ENCODE results near the gene EMC1.
"Not testable (repeated sequence)": the region's sequence is repeated elsewhere in the genome, so short reads cannot be mapped to it uniquely, and the experiment has no call there.

Gene EMC1

DNA sequence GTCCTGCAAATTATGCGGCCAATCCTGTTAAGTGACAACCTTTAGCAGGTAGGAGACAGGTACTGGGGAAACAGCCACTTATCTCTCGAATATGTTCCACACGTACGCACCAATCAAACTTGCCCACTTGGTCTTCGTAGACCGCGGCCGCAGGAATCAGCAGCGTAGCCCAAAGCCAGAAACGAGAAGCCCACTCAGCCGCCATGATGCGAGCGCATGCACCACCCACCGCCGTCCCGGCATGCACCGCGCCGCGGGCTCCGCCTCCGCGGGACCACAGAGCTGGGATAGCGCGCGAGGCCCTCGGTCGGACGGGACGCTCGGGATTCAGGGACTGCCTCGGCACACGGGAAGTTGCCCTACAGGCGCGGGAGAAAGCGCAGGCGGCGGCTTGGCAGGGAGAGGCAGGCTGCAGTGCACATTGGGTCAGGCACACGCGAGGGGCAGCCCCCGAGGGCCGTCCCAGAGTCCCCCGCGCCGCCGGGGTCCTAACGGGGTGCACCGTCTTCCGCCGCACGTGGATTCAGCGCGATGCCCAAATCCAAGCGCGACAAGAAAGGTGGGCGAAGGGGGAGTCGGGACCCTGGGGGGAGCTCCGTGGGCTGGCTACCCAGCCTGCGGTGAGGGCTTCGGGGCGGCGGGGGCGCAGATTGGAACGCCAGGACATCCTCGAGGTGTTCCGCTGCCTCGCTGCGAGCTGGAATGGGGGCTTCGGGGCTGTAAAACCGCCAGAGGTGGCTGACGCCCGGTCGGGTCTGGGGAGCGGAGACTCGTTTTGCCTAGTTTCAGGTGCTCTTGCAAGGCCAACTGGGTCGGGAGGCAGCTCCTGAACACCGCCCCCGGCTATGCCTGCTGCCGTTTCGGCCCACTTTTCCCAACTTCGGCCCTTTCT, at the start of gene EMC1, which contains the start of gene MRTO4:
Gene EMC1 (minus strand): TSS at position 220 of the 892 bp plus-strand sequence. CDS start 15 bp downstream, at position 205.
Gene MRTO4 (plus strand): TSS at position 501 of the 892 bp plus-strand sequence. CDS start 31 bp downstream, at position 532.
- TF ChIP-seq ZNF274 (IDR thresholded peaks at IDR 0.05; ENCODE audit: low read depth, low read length) = no peak
- peak within 1 kb of the TSS; percentile 100 for H3K4me3 ChIP-seq (ENCODE audit: low read length)

DNA sequence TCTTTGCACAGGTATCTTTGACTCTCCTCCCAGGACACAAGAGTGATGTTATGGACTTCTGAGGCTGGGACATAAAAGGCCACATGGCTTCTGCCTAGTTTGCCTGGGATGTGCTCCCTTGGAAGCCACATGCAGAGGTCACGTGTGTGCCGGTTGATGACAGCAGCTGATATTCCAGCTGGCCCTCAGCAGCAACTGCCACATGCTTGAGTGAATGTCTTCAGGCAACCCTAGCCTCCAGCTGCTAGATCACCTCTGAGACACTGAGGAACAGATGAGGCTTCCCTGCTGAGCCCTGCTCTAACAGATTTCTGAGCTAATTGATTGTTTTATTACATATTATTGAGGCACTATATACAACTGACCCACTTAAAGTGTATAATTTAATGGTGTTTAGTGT, 48.9 kb upstream of the EMC1 start:
- no peak for TF ChIP-seq ZNF274 (IDR thresholded peaks at IDR 0.05; ENCODE audit: low read depth, low read length)
- H3K4me3 ChIP-seq (ENCODE audit: low read length) = no peak overlapping the region

DNA sequence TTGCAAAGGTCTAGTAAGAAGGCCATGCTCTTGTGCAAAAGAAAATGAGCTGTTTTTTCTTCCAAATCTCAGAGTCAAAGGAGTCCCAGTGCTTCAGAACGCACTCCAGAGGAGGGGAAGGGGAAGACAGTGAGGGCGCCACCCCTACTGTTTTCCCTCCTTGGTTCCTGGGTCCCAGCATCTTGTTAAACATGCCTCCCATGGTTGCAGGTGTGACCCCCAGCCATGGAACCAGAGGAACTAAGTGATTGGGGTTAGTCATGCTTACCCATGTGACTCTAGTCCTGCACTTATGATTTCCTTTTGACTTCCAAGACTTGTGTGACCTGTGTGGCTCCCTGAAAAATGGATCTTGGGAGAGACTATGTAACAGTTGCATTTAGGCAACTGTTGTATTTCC, 43.3 kb upstream of the EMC1 start:
- TF ChIP-seq ZNF274 (IDR thresholded peaks at IDR 0.05; ENCODE audit: low read depth, low read length) = no peak
- H3K4me3 ChIP-seq (ENCODE audit: low read length) = no peak overlapping the region

DNA sequence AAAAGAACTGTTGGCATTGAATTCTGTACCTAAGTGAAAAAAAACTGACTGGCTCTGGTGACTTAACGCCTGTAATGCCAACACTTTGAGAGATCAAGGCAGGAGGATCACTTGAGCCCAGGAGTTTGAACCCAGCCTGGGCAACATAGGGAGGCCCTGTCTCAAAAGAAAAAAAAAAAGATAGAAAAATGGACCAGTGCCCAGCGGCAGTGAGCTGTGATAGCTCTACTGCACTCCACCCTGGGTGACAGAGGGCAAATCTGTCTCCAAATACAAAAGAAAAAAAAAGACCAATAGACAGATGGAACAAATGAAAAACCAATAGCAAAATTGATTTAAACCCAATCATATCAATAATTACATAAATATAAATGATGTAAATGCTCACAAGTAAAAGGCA, 37.9 kb upstream of the EMC1 start:
- no peak for TF ChIP-seq ZNF274 (IDR thresholded peaks at IDR 0.05; ENCODE audit: low read depth, low read length)
- H3K4me3 ChIP-seq (ENCODE audit: low read length) = no peak overlapping the region; the same call in 1 of the 2 replicates

DNA sequence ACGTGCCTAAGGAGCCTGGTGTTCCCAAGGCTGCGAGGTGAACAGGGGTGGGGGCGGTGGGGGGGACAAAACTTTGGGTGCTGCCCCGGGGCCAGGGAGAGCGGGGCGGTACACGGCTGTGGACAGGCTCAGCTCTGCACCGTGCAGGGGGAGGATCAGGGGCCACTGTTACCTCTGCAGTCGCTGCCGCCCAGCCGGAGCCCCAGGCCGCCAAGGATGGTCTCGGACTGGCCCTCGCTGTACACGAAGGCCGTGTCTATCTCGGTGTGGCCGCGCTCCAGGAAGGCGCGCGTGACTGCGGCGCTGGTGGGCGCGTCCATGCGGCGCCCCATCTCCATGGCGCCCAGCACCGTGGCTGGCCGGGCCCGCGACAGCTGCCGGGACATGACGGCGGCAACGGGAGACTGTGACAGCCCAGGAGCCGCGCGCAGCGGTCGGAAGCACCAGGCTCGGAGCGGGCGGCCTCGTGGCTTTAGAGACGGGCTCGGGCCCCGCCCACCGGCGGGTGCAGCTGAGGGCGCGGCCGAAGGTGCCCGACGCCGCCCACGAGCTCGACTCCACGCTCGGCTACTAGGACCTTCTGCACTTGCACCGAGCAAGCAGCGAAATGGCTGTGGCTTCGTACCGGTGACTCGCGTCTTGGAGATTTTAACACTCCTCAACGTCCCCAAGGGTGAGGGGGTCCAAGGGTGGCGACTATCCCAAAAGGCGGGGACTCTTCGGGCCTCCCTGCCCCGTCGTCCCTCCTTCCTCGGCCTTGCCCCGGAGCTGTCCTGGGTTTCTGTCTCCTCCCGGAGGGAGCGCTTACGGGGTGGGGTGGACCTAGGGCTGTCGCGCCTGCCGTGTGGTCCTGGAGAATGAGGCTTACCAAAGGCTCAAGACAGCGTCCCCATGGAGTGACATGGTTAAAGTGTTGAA, 37.3 kb upstream of the EMC1 start, which contains the start of gene AKR7A3:
Gene AKR7A3 (minus strand): TSS at position 447 of the 918 bp plus-strand sequence. CDS start 61 bp downstream, at position 386.
- peak within 1 kb of the TSS; percentile 44; the same call in 1 of the 2 replicates for H3K4me3 ChIP-seq (ENCODE audit: low read length)

DNA sequence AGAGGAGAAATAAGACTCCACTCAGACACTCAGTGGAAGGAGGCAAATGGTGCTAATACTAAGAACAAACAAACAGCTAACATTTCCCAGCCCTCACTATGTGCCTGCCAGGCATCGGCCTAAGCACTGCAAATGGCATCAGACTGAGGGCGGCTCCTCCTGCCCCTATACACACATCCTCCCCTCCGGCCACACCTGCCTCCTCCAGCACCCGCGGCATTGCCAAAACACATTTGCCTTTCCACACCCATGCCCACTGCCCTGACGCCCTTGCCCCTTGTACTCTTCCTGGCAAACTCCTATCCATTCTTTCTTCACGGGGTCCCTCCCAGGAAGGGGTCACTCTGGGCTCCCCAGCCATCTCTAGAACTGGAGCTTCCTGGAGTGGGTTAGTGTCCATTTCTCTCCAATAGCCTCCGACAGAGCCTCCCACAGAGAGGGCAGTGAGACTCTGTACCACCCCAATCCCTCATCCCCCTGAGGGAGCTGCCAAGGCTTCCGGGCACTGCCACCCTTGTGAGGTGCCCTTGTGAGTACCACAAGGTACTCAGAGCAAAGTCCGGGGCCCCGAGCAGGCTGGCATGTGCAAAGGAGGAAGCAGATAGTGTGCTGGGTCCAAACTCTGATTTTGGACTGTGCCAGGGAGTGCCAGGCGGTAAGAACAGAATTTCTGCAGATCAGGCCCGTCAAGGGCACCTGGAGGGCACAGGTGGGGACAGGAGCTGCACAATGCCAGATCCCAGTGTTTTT, 36.3 kb upstream of the EMC1 start:
- no peak for TF ChIP-seq ZNF274 (IDR thresholded peaks at IDR 0.05; ENCODE audit: low read depth, low read length)

DNA sequence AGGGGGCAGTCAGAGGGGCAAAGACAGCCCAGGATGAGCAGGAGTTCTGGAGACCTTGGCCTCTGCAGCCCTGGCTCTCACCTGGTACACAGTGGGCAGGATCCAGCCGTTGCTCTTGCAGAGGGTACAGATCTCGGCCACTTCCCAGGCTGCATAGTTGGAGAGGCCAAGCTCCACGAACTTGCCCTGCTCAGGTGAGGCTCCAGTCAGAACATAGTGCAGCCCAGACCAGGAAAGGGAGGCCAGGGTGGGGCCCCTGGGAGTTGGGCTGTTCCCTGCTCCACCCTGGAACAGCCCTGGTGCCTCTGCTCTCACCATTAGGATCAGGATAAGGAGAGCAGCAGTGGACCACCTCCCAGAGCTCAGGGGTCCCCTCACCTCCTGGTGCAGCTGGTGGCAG, 34.5 kb upstream of the EMC1 start:
- not testable (repeated sequence) for H3K4me3 ChIP-seq (ENCODE audit: low read length)

More for the DNA sequence above, 36.3 kb upstream of the EMC1 start:
- H3K4me3 ChIP-seq (ENCODE audit: low read length) = no peak overlapping the region

DNA sequence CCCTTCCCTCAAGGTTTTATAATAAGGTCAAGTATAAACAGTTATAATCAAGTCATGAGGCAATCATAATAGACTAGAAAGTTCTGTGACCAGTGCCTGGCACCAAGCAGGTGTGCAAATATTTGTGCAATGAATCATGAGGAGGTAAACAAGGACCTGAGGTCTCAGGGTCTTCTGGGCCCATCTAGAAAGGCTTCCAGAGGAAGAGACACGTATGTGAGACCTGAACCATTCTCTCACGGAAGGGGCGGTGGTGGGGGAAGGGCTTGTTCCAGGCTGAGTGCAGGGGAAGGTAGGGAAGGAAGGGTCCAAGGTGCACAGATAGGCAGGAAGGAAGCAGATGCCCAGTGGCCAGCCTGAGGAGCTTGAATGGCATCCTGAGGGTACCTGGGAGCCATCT, 34.0 kb upstream of the EMC1 start:
- not testable (repeated sequence) for H3K4me3 ChIP-seq (ENCODE audit: low read length)

DNA sequence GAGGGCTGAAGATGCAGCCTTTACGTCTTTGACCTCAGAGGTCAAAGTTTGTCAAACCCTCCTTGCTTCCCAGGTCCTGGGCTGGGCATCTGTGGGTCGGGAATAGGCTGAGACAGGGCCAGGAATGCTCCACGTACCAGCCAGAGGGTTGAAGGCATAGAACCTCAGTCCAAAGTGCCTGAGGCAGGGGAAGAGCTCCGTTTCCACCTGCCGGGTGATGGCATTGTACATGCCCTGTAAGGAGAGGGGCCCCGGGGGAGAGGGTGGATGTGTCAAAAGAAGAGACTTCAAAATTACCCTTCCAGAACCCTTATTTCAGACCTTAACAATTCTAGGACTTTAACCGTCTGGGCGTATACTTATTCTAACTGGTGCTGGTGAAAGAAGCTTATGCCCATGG, 33.6 kb upstream of the EMC1 start:
- no peak for TF ChIP-seq ZNF274 (IDR thresholded peaks at IDR 0.05; ENCODE audit: low read depth, low read length)
- no peak overlapping the region for H3K4me3 ChIP-seq (ENCODE audit: low read length)

DNA sequence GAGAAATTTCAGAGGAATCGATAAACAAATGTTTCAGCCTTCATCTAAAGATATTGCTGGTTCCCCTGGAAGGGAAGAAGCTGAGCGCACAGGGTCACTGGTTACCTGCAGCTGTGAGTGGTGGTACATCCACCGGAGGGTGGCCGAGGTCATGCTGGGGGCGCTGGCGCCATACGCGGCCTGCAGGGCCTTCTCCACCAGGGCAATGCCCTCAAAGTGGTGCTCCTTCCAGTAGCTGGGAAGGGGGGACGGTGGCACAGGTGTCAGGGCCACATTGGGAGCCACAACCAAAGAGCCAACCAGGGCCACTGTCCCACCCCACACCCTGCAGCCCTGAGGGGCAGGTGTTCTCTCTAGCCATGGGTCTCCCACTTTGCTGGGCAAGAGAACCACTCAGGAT, 32.6 kb upstream of the EMC1 start:
- no peak overlapping the region for H3K4me3 ChIP-seq (ENCODE audit: low read length)
- TF ChIP-seq ZNF274 (IDR thresholded peaks at IDR 0.05; ENCODE audit: low read depth, low read length) = no peak

DNA sequence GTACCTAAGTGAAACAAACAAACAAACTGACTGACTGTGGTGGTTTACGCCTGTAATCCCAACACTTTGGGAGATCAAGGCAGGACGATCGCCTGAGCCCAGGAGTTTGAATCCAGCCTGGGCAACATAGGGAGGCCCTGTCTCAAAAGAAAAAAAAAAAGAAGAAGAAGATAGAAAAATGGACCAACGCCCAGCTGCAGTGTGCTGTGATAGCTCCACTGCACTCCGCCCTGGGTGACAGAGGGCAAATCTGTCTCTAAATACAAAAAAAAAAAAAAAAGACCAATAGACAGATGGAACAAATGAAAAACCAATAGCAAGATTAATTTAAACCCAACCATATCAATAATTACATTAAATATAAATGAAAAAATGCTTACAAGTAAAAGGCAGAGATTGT, 23.3 kb upstream of the EMC1 start:
- TF ChIP-seq ZNF274 (IDR thresholded peaks at IDR 0.05; ENCODE audit: low read depth, low read length) = no peak
- H3K4me3 ChIP-seq (ENCODE audit: low read length) = no peak overlapping the region

DNA sequence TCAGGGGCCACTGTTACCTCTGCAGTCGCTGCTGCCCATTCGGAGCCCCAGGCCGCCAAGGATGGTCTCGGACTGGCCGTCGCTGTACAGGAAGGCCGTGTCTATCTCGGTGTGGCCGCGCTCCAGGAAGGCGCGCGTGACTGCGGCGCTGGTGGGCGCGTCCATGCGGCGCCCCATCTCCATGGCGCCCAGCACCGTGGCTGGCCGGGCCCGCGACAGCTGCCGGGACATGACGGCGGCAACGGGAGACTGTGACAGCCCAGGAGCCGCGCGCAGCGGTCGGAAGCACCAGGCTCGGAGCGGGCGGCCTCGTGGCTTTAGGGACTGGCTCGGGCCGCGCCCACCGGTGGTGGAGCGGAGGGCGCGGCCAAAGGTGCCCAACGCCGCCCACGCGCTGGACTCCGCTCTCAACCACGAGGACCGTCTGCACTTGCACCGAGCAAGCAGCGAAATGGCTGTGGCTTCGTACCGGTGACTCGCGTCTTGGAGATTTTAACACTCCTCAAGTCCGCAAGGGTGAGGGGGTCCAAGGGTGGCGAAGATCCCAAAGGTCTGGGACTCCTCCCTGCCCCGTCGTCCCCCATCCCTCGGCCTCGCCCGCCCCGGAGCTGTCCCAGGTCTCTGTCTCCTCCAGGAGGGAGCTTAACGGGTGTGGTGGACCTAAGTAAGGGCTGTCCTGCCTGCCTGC, 22.7 kb upstream of the EMC1 start:
- H3K4me3 ChIP-seq (ENCODE audit: low read length) = not testable (repeated sequence)

DNA sequence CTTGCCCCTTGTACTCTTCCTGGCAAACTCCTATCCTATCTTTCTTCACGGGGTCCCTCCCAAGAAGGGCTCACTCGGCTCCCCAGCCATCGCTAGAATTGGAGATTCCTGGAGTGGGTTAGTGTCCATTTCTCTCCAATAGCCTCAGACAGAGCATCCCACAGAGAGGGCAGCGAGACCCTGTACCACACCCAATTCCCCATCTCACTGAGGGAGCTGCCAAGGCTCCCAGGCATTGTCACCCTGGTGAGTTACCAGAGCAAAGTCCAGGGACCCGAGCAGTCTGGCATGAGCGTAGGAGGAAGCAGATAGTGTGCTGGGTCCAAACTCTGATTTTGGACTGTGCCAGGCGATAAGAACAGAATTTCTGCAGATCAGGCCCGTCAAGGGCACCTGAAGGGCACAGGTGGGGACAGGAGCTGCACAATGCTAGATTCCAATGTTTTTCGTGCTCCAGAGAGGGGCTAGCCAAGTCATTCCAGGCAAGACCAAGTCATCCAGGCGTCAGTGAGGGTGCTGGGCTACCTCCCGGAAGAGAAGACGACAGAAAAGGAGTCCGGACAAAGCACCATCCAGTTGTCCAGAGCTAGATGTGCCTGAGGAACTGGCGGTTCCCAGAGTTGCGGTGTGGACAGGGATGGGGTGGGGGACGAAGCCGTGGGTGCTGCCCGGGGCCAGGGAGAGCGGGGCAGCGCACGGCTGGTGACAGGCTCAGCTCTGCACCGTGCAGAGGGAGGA, 22.0 kb upstream of the EMC1 start:
- no peak for TF ChIP-seq ZNF274 (IDR thresholded peaks at IDR 0.05; ENCODE audit: low read depth, low read length)
- no peak overlapping the region for H3K4me3 ChIP-seq (ENCODE audit: low read length)

Data from GM08714 (cell line).